ENCODE results near the gene PHKA2.

PHKA2 gene

DNA sequence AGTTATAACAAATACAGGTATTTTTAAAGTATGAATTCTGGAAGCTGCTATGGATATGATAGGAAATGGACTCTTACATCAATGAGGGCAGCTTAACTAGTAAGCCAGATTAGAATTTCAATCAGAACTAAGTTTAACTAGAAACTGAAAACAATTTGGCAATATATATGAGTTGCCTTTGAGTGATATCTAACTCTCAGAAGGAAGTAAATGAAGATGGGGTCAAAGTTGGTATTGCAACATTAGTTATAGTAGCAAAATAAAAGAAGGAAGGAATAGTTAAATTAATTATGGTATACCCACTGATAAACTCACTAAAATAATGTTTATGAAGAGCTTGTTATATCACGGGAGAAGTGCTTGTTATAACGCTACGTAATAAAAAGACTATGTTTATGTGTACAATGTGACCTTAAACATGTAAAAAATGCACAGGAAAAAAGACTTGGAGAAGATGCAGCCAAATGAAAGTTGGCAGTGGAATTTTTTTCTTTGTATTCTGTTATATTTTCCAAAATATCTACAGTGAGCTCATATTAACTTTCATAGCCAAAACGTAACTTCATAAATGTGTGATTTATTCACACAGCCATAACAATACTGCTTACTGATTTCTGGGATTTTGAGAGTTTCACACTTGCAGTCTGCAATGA, 34.5 kb downstream of the PHKA2 start:
- H3K36me3 ChIP-seq (ENCODE audit: control insufficient read depth, insufficient read depth, low read length) = no peaks in the 10 kb centered on the region
- H3K79me2 ChIP-seq = no peaks in the 10 kb centered on the region
- TF ChIP-seq, protein P1, sequence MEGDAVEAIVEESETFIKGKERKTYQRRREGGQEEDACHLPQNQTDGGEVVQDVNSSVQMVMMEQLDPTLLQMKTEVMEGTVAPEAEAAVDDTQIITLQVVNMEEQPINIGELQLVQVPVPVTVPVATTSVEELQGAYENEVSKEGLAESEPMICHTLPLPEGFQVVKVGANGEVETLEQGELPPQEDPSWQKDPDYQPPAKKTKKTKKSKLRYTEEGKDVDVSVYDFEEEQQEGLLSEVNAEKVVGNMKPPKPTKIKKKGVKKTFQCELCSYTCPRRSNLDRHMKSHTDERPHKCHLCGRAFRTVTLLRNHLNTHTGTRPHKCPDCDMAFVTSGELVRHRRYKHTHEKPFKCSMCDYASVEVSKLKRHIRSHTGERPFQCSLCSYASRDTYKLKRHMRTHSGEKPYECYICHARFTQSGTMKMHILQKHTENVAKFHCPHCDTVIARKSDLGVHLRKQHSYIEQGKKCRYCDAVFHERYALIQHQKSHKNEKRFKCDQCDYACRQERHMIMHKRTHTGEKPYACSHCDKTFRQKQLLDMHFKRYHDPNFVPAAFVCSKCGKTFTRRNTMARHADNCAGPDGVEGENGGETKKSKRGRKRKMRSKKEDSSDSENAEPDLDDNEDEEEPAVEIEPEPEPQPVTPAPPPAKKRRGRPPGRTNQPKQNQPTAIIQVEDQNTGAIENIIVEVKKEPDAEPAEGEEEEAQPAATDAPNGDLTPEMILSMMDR (IDR thresholded peaks at IDR 0.05) = no peak

DNA sequence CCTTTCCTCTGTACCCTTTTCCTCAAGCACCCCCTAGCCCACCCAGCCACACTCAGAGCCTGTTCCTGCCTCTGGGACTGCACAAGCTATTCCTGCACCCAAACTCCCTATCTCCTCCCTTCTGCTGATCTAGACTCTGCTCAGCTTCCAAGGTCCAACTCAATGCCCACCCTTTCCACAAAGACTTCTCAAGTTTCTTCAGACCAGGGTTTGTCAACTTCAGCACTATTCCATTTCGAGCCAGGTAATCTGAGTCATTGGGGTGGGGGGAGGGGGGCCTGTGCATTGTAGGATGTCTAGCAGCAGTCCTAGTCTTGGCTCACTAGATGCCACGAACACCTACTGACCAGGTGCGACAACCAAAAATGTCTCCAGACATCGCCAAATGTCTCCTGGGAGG, 37.3 kb downstream of the PHKA2 start:
- Histone ChIP-seq H3K27ac (no peak overlapping the region), H3K9ac (no peak overlapping the region), H2AFZ (no peak overlapping the region), H3K4me3 (ENCODE audit: low read depth, low read length) (no peak overlapping the region), H3K79me2 (no peaks in the 10 kb centered on the region), H3K36me3 (ENCODE audit: control insufficient read depth, insufficient read depth, low read length) (no peaks in the 10 kb centered on the region), H3K4me2 (ENCODE audit: low read length) (no peak overlapping the region), H3K4me1 (no peaks in the 10 kb centered on the region), H3K27me3 (ENCODE audit: control insufficient read depth, insufficient read depth, low read length) (no peaks in the 10 kb centered on the region), H3K9me3 (ENCODE audit: control insufficient read depth, low read length) (no peaks in the 10 kb centered on the region)
- TF ChIP-seq, protein P1 (IDR thresholded peaks at IDR 0.05) = no peak

More for the DNA sequence above, 34.5 kb downstream of the PHKA2 start:
- no peak overlapping the region for H3K4me3 ChIP-seq (ENCODE audit: low read depth, low read length)
- no peak overlapping the region for H3K4me2 ChIP-seq (ENCODE audit: low read length)
- H3K4me1 ChIP-seq = no peaks in the 10 kb centered on the region
- no peaks in the 10 kb centered on the region for H3K9me3 ChIP-seq (ENCODE audit: control insufficient read depth, low read length)
- no peak overlapping the region for H3K9ac ChIP-seq
- H3K27me3 ChIP-seq (ENCODE audit: control insufficient read depth, insufficient read depth, low read length) = no peaks in the 10 kb centered on the region
- no peak overlapping the region for H2AFZ ChIP-seq
- no peak overlapping the region for H3K27ac ChIP-seq

DNA sequence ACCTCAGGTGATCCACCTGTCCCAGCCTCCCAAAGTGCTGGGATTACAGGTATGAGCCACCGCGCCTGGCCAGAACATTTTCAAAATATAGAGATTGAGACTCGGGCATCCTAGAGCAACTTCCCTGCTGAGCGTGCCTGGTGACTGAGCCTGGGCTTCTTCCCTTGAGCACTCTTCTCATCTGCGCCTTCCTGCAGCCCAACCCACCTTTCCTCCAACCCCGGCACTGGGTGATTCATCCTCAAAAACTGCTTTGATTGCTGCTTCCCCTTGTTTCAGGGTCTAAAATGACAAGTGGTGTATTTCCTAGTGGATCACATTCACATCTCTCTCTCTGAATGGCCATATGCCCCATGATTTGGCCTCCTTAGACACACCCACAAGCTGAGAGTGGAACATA, 37.8 kb downstream of the PHKA2 start:
- H3K9ac ChIP-seq = no peak overlapping the region
- no peak overlapping the region for H3K4me3 ChIP-seq (ENCODE audit: low read depth, low read length)
- H2AFZ ChIP-seq = no peak overlapping the region
- H3K4me2 ChIP-seq (ENCODE audit: low read length) = no peak overlapping the region
- H3K27ac ChIP-seq = no peak overlapping the region
- no peaks in the 10 kb centered on the region for H3K79me2 ChIP-seq
- no peaks in the 10 kb centered on the region for H3K36me3 ChIP-seq (ENCODE audit: control insufficient read depth, insufficient read depth, low read length)
- no peaks in the 10 kb centered on the region for H3K9me3 ChIP-seq (ENCODE audit: control insufficient read depth, low read length)
- no peaks in the 10 kb centered on the region for H3K27me3 ChIP-seq (ENCODE audit: control insufficient read depth, insufficient read depth, low read length)
- TF ChIP-seq, protein P1 (IDR thresholded peaks at IDR 0.05) = no peak
- H3K4me1 ChIP-seq = no peaks in the 10 kb centered on the region

DNA sequence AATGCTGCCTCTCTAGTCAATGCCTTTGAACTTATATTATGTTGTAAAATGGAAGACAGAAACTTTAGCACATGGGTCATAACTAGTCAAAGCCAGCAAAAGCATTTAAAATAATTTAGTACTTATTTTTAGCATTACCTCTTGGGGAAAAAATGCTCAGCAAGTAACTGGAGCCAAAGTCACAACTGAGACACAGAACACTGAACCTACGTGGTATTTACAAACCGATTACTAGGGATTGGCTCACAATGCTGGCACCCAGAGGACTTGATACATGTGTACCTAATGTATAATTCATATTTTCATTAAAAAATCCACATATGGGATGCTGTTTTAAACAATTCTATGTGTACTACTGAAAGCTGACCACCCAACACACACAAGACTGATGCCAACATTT, 38.4 kb downstream of the PHKA2 start:
- no peaks in the 10 kb centered on the region for H3K79me2 ChIP-seq
- no peak overlapping the region for H2AFZ ChIP-seq
- H3K27me3 ChIP-seq (ENCODE audit: control insufficient read depth, insufficient read depth, low read length) = no peaks in the 10 kb centered on the region
- no peak overlapping the region for H3K4me2 ChIP-seq (ENCODE audit: low read length)
- H3K9ac ChIP-seq = no peak overlapping the region
- H3K4me1 ChIP-seq = no peaks in the 10 kb centered on the region
- H3K9me3 ChIP-seq (ENCODE audit: control insufficient read depth, low read length) = no peaks in the 10 kb centered on the region
- H3K4me3 ChIP-seq (ENCODE audit: low read depth, low read length) = no peak overlapping the region
- TF ChIP-seq, protein P1 (IDR thresholded peaks at IDR 0.05) = no peak
- no peak overlapping the region for H3K27ac ChIP-seq
- no peaks in the 10 kb centered on the region for H3K36me3 ChIP-seq (ENCODE audit: control insufficient read depth, insufficient read depth, low read length)

DNA sequence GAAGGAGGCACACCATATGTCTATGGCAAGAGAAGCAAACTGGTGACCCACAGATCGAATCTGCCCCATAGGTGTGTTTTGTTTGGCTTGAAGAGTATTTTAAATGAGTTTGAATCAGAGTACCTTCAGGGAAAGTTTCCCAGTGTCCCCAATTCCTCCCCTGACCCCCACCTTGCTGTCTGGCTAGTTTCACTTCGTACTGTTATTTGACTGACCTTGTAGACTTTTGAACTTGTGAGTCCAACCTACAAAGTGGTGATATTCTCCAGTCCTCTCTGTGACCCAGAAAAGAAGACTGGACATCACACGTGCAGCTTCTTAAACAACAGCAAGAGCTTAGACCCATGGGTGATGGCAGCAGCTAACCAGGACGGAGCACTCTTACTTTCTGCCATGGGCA, 39.4 kb downstream of the PHKA2 start:
- H3K4me3 ChIP-seq (ENCODE audit: low read depth, low read length) = no peak overlapping the region
- no peak overlapping the region for H2AFZ ChIP-seq
- no peak overlapping the region for H3K27ac ChIP-seq
- no peak overlapping the region for H3K4me2 ChIP-seq (ENCODE audit: low read length)
- TF ChIP-seq, protein P1 (IDR thresholded peaks at IDR 0.05) = no peak
- no peaks in the 10 kb centered on the region for H3K9me3 ChIP-seq (ENCODE audit: control insufficient read depth, low read length)
- H3K9ac ChIP-seq = no peak overlapping the region
- H3K79me2 ChIP-seq = no peaks in the 10 kb centered on the region
- no peaks in the 10 kb centered on the region for H3K36me3 ChIP-seq (ENCODE audit: control insufficient read depth, insufficient read depth, low read length)
- H3K27me3 ChIP-seq (ENCODE audit: control insufficient read depth, insufficient read depth, low read length) = no peaks in the 10 kb centered on the region
- H3K4me1 ChIP-seq = no peaks in the 10 kb centered on the region
